HG03045 (cell line): ENCODE data around the gene MAGEA9.
A peak's percentile ranks its signal among the peaks of the same experiment; 100 is the strongest.
"Not testable (repeated sequence)": the region's sequence is repeated elsewhere in the genome, so short reads cannot be mapped to it uniquely, and the experiment has no call there.

Source experiments
- ATAC-seq: cut with Tn5 transposase; IDR thresholded peaks from one replicate; pipeline ENCODE4 v1.9.1; 2021; ENCODE audit warnings: mild to moderate bottlenecking, moderate library complexity; ENCODE audit not compliant: unreplicated experiment

Gene MAGEA9, protein sequence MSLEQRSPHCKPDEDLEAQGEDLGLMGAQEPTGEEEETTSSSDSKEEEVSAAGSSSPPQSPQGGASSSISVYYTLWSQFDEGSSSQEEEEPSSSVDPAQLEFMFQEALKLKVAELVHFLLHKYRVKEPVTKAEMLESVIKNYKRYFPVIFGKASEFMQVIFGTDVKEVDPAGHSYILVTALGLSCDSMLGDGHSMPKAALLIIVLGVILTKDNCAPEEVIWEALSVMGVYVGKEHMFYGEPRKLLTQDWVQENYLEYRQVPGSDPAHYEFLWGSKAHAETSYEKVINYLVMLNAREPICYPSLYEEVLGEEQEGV

DNA sequence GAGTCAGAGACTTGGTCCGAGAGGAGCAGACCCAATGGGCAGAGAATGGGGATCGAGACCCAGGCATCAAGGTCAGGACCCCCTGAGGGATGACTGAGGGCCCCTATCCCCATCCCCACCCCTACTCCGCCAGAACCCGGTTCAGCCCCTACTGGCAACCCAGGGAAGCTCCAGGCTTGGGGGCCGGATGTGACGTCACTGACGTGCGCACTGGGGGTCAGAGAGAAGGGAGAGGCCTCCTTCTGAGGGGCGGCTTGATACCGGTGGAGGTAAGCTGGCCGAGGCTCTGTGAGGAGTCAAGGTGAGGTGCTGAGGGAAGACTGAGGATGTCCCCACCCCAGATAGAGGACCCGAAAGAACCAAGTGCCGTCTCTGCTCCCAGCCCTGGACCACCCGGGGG, at the start of gene MAGEA9:
MAGEA9 (plus strand) TSS at position 204 of the 400 bp plus-strand sequence. CDS start 4,281 bp downstream, outside the sequence.
- not testable (repeated sequence) for ATAC-seq

DNA sequence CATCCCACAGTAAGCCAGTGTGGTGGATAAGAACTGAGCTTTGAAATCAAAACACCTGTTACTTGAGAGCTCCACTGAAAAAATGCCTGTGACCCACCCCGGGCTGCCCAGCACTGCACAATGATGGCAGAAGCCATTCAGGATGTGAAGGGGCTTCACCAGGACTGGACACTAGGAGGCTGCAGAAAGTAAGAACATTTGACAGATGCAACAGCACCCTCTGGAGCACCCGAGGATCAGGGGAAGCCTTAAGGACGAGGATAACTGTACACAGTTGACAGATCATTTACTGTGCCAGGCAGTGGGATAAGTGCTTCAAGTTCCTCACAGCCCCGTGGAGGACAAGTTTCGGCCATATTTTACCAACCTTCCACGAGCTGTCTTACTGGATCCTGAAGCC, 39.5 kb upstream of the MAGEA9 start:
- not testable (repeated sequence) for ATAC-seq

DNA sequence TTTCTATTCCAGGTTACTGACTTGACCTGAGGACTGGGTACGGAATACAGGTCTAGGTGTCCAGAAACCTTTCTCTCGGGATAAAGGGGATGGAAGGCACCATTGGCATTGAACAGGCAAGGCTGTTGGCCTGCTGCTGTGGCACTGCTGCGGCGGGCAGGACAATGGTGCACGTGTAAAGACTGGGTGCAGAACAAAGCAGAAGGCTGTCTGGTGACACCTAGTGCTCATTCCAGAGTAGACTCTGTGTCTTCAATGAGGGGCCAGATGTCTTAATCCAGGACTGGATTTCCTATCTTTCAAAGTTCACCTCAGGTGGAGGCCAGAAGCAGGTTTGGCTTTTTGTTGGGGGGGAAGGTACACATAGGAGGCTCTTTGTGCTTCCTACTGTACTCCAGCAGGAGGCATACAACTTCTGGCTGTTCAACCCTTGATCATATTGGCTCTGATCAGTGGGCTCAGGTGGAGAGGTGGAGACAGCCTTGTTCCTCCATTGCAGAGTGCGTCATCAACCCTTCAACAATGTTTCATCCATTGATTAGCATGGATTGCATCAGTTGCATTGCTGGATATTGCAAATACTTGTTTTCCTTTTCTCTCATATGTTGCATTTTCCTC, 35.2 kb upstream of the MAGEA9 start:
- ATAC-seq = not testable (repeated sequence)

GRCh38 chrX:149757206-149758067, 24.3 kb upstream of the MAGEA9 start:
- no peak for ATAC-seq

DNA sequence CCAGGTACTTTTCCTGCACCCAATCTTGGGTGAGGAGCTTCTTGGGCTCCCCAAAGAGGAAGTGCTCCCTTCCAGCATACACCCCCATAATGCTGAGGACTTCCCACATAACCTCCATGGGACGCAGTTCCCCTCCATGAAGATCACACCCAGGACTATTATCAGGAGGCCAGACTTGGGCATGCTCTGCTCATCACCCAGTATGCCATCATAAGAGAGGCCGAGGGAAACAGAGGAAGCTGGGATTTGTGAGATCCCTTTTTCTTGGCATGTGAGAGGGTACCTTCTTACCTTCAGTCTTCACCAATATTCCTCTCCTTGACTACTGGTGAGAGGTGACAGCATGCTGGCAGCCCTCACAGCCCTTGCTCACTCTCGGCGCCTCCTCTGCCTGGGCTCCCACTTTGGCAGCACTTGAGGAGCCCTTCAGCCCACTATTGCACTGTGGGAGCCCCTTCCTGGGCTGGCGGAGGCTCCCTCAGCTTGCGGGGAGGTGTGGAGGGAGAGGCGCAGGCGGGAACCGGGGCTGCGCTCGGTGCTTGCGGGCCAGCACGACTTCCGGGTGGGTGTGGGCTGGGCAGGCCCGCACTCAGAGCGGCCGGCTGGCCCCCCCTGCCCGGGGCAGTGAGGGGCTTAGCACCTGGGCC, 23.5 kb upstream of the MAGEA9 start:
- no peak for ATAC-seq

- ATAC-seq = not testable (repeated sequence)
Measured at GRCh38 chrX:149758715-149759078, 23.0 kb upstream of the MAGEA9 start.

GRCh38 chrX:149759824-149760223, 21.9 kb upstream of the MAGEA9 start:
- ATAC-seq = no peak

- no peak for ATAC-seq
Measured at GRCh38 chrX:149760965-149761364, 20.8 kb upstream of the MAGEA9 start.

DNA sequence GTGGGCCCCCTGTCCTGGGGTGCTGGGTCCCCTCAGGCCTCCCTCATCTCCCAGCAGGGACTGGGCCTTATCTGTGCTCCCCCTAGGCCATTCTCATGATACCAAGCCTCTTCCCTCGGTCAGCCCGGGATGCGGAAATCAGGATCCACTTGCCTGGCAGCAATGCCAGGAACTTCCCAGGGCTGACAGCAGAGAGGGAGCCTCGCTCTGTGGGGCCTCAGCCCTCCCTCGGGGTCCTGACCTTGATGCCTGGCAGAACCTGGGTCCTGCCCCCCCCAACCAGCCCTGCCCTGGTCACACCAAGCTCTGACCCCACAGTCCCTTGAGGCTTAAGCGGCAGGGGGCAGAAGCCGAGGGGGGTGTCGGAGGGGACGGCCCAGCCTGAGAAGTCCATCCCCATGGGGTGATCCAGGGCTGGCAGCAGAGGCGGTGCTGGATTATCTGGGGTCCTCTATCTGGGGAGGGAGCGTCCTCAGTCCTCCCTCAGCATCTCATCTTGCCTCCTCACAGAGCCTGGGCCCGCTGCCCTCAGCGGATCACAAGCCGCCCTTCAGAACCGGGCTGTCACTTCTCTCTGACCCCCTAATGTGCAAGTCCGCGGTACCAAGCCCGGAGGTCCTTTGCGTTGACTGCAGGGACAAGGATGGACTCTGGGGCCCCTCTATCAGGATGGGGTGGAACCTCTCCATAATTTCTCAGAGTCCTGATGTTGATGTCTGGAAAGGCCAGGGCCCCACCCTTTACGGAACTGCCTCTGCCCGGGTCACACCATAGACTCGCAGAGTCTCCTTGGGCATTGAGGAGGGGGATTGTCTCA, 19.7 kb upstream of the MAGEA9 start:
- not testable (repeated sequence) for ATAC-seq

DNA sequence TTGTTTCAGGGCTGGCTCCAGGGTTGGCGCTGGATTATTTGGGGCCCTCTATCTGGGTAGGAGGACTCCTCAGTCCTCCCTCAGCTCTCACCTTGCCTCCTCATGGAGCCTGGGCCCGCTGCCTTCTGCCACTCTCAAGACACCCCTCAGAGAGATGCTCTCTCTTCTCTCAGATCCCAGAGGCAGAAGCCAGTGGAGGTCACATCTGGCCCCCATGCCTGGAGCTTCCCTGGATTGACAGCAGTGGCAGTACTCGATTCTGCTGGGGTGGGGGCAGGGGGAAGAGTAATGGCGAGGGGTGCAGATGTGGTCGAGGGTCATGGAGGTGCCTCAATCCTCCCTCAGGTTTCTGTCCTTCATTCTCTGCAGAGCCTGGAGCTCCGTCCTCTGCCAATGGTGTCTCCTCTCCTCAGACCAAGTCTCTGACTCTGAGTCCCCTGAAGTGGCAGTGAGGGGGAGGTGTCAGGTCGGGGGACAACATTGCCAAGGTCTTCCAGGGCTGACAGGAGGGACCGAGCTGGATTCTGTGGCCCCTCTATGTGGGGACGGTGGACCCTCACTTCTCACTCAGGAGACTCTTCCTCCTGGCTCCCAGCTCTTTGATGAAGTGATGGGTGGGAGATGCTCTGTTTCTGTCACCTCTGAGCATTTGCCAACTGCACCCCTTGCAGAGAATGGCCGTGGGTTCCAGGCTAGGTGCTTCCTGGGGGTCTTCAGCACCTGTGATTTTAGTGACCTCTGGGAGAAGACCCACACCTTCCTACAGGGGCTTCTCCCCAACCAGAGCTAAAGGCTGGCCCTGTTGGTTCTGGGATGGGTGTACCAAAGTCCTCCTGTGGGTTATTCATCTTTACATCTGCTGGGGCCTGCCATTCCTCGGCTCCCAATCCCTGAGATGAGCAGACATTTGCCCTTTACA, 18.8 kb upstream of the MAGEA9 start:
- ATAC-seq = no peak

GRCh38 chrX:149770344-149770743, 11.4 kb upstream of the MAGEA9 start:
- ATAC-seq = not testable (repeated sequence)

- not testable (repeated sequence) for ATAC-seq
Measured at GRCh38 chrX:149773026-149773425, 8.7 kb upstream of the MAGEA9 start.

- not testable (repeated sequence) for ATAC-seq
Measured at GRCh38 chrX:149773768-149774167, 8.0 kb upstream of the MAGEA9 start, which contains the start of gene HSFX1. TSS of gene HSFX1 (plus strand) at chrX:149774068. CDS start at chrX:149774682, 614 bp downstream.

DNA sequence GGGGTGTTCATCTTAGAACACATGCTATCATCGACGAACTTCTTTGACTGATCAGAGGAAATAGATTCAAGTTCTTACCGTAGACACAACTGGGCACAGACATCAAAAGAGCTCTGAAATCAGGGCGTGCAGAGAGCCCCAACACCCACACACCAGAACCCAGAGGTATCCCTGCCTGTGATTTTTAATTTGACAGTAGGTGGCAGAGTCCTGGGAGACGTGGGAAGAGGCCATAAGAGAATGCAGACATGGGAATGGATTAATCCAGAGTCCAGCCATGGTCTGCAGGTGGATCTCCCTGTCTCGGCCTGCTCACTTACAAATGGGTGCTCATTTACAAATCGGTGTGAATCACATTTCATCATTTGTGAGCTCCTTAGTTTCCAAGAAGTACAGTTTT, 3.7 kb upstream of the MAGEA9 start:
- ATAC-seq = not testable (repeated sequence)

- ATAC-seq = peak; percentile 100
Measured at GRCh38 chrX:149795531-149795930, 13.8 kb downstream of the MAGEA9 start.

DNA sequence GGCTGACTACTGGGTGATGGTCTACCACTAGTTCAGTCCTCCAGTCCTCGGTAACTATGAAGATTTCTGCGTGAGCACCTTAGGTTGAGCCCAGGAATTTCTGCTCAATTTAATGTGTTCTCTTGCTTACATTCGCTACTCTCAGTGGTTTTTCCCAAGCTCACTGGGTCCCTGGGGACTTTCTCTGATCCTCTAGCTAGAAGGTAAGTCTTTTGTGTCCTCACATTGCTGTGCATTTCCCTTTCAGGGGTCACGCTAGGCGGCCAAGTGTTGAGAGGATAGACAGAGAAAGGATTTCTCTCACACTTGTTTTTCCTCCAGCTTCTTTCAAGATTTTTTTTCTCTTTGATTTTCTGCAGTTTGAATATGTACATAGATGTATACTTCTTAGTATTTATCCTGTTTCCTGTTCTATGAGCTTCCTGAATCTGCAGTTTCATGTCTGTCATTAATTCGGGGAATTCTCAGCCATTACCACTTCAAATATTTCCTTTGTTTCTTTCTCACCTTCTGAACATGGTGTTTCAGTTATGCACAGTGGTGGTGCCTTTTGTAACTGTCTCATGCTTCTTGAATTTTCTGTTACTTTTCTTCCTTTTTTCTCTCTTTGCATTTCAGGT, 17.5 kb downstream of the MAGEA9 start:
- ATAC-seq = no peak

DNA sequence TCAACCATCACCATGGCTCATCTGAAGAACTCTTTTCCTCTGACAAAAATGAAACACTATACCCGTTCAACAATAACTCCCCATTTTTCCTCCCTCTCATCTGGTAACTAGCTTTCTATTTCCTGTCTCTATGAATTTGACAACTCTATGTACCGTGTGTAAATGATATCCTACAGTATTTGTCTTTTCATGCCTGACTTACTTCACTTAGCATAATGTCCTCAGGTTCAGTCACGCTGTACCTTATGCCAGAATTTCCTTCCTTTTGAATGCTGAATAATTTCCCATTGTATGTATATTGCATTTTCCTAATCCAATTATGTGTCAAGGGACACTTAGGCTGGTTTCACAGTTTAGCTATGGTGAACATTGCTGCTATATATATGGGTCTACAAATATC, 18.2 kb downstream of the MAGEA9 start:
- no peak for ATAC-seq

- ATAC-seq = no peak
Measured at GRCh38 chrX:149803458-149804062, 21.8 kb downstream of the MAGEA9 start.
